Epithelial cell of proximal tubule (primary cell): ENCODE results near the gene GNL2. TPM values are rescaled to one million over a fixed set of nuclear protein-coding genes. Genes with fewer than 3 reads are reported as not detected.

Experiments
- DNase-seq: peaks from one replicate; pipeline ENCODE4 v3.0.0-alpha.2; 2011; ENCODE audit warnings: low read depth
- H3K4me3 ChIP-seq: 2 replicates; pipeline ENCODE4 v1.5.1; 2011; ENCODE audit warnings: low read depth, mild to moderate bottlenecking, low read length
- total RNA-seq: library from RNA; depleted of rRNA; stranded (reverse); fragments of >200 nt; gene quantifications from 2 replicates; pipeline ENCODE4 v1.2.3, GENCODE V29; 2015
- TF ChIP-seq, protein P1 (sequence below): conservative IDR thresholded peaks from 2 replicates; pipeline ENCODE4 v1.5.1; 2012; ENCODE audit warnings: low read depth, mild to moderate bottlenecking, low read length

Gene GNL2
- total RNA-seq, 1 donor from 2014 or later: 58.1 TPM

DNA sequence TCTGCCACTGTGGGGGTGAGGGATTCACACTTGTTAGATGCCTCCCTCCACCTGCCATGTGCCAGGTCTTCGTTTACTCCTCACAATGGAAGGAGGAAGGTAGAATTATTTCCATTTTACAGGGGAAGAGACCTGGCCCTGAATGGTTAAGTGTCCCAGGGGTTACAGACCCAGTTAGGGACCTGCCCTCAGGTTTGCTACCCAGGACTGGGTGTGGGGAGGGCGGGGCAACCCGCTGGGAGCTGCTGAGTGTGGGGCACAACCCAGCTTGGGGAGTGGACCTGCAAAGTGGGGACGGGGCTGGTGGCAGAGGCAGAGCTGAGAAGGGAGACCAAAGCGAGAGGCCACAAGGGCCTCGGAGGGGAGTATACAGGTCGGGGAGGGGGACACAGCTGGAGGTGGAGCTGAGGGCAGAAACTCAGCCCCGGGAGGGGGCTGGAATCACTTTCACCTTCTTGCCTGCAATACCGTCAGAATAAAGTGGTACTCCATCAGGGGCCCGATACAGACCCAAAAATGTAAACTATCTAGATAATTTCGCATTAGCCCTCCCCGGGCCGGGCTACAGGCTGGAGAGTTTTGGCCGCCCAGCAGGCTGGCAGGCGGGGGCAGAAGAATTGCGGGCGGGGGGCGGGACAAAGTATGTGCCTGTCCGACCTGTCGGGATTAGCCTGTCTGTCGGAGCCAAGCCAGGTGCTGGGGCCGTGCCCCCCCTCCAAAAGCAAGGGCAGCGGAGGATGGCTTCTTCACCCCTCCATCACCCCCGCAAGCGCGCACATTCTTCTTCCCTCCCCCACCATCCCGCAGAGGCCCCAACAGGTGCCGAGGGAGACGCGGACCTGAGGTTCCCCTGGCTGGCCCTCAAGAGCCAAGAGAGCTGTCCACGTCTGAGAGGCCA is 37.6 kb upstream of the GNL2 start:
- TF ChIP-seq, protein P1, sequence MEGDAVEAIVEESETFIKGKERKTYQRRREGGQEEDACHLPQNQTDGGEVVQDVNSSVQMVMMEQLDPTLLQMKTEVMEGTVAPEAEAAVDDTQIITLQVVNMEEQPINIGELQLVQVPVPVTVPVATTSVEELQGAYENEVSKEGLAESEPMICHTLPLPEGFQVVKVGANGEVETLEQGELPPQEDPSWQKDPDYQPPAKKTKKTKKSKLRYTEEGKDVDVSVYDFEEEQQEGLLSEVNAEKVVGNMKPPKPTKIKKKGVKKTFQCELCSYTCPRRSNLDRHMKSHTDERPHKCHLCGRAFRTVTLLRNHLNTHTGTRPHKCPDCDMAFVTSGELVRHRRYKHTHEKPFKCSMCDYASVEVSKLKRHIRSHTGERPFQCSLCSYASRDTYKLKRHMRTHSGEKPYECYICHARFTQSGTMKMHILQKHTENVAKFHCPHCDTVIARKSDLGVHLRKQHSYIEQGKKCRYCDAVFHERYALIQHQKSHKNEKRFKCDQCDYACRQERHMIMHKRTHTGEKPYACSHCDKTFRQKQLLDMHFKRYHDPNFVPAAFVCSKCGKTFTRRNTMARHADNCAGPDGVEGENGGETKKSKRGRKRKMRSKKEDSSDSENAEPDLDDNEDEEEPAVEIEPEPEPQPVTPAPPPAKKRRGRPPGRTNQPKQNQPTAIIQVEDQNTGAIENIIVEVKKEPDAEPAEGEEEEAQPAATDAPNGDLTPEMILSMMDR: no peak
- no peak overlapping the region for H3K4me3 ChIP-seq
- no peak for DNase-seq

DNA sequence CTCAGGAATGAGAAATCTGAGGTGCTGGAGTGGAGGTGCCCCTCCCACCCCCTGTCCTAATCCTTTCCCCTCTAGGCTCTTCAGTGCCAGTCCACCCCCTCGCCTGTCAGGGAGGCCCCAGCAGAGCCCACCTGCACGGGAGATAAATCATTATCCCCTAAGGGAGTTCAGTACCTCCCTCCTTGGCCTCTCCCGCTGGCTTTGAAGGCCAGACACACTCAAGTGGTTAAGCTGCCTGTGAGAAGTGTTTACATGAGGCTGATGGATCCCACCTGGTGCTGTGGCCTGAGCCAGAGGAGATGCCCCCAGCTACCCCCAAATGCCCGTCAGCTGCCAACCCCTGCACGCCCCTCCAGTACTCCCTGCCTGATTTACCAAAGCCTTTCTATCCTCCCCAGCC is 35.3 kb upstream of the GNL2 start:
- TF ChIP-seq, protein P1: no peak
- DNase-seq: no peak
- no peak overlapping the region for H3K4me3 ChIP-seq

DNA sequence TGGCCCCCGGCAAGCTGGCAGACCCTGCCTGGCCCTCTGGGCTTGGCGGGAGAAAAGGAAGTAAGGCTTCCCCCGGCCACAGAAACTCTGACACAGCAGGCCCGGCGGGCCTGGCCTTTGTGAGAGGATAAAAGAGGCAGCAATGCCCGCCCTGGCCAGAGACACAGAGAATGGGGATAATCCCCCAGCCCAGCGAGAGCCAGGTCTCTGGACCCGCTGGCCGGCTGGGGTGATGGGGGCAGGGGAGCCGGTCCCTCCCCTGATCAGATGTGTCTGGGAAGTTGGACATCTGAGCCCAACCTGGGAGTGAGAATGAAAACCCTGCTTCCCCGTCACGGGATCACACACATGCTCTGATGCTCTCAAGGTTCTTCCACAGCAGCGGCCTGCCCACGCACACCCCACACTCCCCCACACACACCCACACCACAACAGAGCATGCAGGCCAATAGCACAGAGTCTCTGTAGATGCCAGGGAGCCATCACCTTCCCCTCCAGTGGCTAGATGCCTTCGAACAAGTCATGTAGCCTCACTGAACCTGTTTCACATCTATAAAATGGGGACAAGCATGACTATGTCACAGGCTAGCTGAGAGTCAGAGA is 34.8 kb upstream of the GNL2 start:
- H3K4me3 ChIP-seq: no peak overlapping the region
- no peak for DNase-seq
- TF ChIP-seq, protein P1: no peak

DNA sequence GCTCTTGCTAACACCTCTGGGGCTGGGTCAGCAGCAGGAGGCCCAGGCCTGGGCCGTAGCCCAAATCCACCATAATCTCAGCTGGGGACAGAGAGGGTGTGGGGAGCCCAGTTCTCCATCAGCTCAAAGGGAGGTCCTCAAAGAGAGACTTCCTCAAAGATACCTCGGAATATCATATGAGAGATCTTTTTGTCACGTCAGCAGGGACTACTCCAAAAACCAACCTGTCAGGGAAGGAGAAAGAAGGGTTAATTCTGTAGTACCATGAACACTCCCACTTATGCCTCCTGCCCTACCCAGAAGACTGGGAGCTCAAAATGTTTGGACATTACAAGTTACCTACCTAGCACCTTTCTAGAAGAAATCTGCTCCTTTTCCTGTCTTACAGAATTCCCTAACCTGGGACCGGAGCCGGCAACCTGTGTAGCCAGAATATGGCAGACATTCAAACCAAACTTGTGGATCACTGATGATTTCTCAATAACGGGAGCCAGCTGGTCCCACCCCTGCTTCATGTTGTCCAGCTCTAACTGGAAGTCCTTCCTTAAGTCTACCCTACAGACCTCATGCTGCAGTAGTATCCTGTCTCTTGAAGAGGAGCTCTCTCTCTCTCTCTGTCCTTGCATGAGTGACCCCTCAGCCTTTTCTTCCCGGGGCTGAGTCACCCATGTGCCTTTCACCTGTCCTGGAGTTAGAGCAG is 34.1 kb upstream of the GNL2 start:
- TF ChIP-seq, protein P1: no peak
- DNase-seq: no peak
- no peak overlapping the region for H3K4me3 ChIP-seq

DNA sequence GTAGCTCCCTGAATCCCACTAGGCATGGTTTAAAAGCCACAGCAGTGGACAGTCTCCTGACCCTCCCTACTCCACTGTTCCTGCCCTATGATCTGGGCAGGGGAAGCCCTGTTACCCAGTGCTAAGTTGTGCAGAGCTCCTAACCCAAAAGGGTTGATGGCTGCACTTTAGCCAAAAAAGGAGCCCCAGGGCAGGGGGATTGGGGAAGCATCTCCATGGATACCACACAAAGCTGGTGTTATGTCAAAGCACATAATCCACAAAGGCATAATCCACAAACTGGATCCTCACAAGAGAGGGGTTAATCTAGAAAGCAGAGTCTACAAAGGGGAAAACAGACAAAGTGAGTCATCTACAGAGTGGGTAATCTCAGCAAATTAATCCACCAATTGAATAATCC is 33.3 kb upstream of the GNL2 start:
- no peak overlapping the region for H3K4me3 ChIP-seq
- TF ChIP-seq, protein P1: no peak
- no peak for DNase-seq

DNA sequence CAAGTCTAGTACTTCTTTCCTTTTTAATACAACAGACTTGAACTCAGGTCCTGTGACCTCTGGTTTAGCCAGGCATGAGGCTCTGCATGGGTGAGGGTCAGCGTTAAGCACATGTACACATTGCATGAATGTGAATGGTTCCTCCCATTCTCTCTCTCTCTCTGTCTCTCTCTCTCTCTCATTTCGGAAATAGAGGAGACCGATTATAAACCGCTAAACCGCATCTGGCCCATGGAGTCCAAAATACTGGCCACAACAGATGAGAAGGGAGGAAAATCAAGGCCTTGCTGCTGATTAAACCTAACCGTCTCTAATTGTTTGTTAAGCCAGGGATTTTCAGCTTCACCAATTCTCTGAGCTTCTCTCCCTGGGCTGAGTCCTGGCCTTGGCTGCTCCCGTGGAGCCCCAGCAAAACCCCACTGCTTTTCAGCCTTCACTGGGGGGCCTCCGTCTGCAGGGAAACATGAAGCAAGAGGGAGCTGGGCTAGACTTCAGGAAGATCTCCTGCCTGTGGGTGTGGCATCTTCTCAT is 32.4 kb upstream of the GNL2 start:
- DNase-seq: no peak
- TF ChIP-seq, protein P1: no peak
- H3K4me3 ChIP-seq: no peak overlapping the region
